B cell (primary cell): ENCODE data around the gene EPSTI1. TPM values are rescaled to one million over a fixed set of nuclear protein-coding genes. Genes with fewer than 3 reads are reported as not detected.
A peak's percentile ranks its signal among the peaks of the same experiment; 100 is the strongest.

ENCODE experiments used
- ATAC-seq: fragments of 200-7000 bp; cut with Tn5 transposase; one replicate; pipeline ENCODE4 v1.10.0; 2021; ENCODE audit warnings: low read depth, mild to moderate bottlenecking, moderate number of reproducible peaks, moderate library complexity
- CTCF ChIA-PET: fragments of 350-600 bp; sonication (Branson Sonifier 250); formaldehyde crosslinking; loops from one replicate; lab custom pipeline; 2021; ENCODE audit warnings: antibody characterized with exemption, inconsistent platforms; lab: Charles Lee
- POLR2A ChIA-PET: fragments of 350-600 bp; sonication (Branson Sonifier 250); formaldehyde crosslinking; loops from one replicate; lab custom pipeline; 2021; ENCODE audit warnings: antibody characterized with exemption; lab: Charles Lee
- DNase-seq: peaks from one replicate; pipeline ENCODE4 v3.0.0; 2013
- H2AFZ ChIP-seq: 2 replicates; pipeline ENCODE4 v1.6.1; 2012; ENCODE audit warnings: mild to moderate bottlenecking, low read depth, low read length; ENCODE audit not compliant: insufficient read depth, poor library complexity, severe bottlenecking
- H3K27ac ChIP-seq, 2 donors: 1 replicate in 1 of 2; 2 replicates in 1 of 2; pipeline ENCODE4 v1.5.1; 2012 to 2013; ENCODE audit warnings: low read length in 2 of 2, mild to moderate bottlenecking in 2 of 2, moderate library complexity in 1 of 2
- H3K27me3 ChIP-seq, 4 experiments: fragments of 200-600 bp in 1 of 4; sonication (generic) in 1 of 4; replicated peaks in 1 of 4; 1 replicate in 2 of 4; 2 replicates in 2 of 4; pipeline versions ENCODE4 v1.6.1 to v1.7.0; 2013 to 2016; ENCODE audit warnings: low read length in 3 of 4, mild to moderate bottlenecking in 2 of 4, mixed read lengths in 1 of 4, moderate library complexity in 1 of 4; ENCODE audit not compliant: insufficient read depth in 4 of 4, control insufficient read depth in 3 of 4; ENCODE audit errors: control extremely low read depth in 1 of 4
- H3K36me3 ChIP-seq, 2 experiments: replicated peaks in 1 of 2; 1 replicate in 1 of 2; 2 replicates in 1 of 2; pipeline versions ENCODE4 v1.6.1 to v1.7.1; 2013; ENCODE audit warnings: low read length in 1 of 2; ENCODE audit not compliant: insufficient read depth in 2 of 2, control insufficient read depth in 1 of 2; ENCODE audit errors: control extremely low read depth in 1 of 2, extremely low read depth in 1 of 2
- H3K4me1 ChIP-seq, 2 donors: fragments of 200-600 bp in 1 of 2; sonication (generic) in 1 of 2; 1 replicate in 1 of 2; 2 replicates in 1 of 2; pipeline versions ENCODE4 v1.5.1 to v1.6.1; 2013 to 2017; ENCODE audit warnings: low read length in 2 of 2; ENCODE audit not compliant: control insufficient read depth in 2 of 2, insufficient read depth in 2 of 2
- H3K4me2 ChIP-seq: replicated peaks from 2 replicates; pipeline ENCODE3; 2012; ENCODE audit warnings: mild to moderate bottlenecking, low read depth, low read length; ENCODE audit not compliant: poor library complexity, severe bottlenecking
- H3K4me3 ChIP-seq, 5 experiments: fragments of 200-600 bp in 1 of 5; sonication (generic) in 1 of 5; 1 replicate in 3 of 5; 2 replicates in 2 of 5; pipeline versions ENCODE4 v1.5.1 to v1.7.0; 2011 to 2016; ENCODE audit warnings: low read length in 4 of 5, mild to moderate bottlenecking in 4 of 5, low read depth in 2 of 5, control low read depth in 1 of 5, moderate library complexity in 1 of 5; ENCODE audit not compliant: insufficient read depth in 1 of 5; ENCODE audit errors: control extremely low read depth in 1 of 5, extremely low read depth in 1 of 5
- H3K79me2 ChIP-seq: fragments of 200-600 bp; sonication (generic); one replicate; pipeline ENCODE4 v1.6.0; 2016; ENCODE audit warnings: low read length; ENCODE audit not compliant: control insufficient read depth, insufficient read depth
- H3K9ac ChIP-seq: fragments of 200-600 bp; sonication (generic); 2 replicates; pipeline ENCODE4 v1.6.1; 2017; ENCODE audit warnings: mild to moderate bottlenecking, low read length, moderate library complexity
- H3K9me3 ChIP-seq, 3 donors: one replicate each; pipeline versions ENCODE4 v1.6.1 to v1.7.1; 2013; ENCODE audit warnings: low read length in 2 of 3; ENCODE audit not compliant: control insufficient read depth in 2 of 3, insufficient read depth in 1 of 3; ENCODE audit errors: control extremely low read depth in 1 of 3
- H4K20me1 ChIP-seq: 2 replicates; pipeline ENCODE4 v1.6.0; 2012; ENCODE audit warnings: mild to moderate bottlenecking, low read length; ENCODE audit not compliant: insufficient read depth, control insufficient read depth, poor library complexity, severe bottlenecking
- H3K27ac Mint-ChIP-seq: one replicate; pipeline ENCODE4 v1.8.0; 2021; ENCODE audit warnings: mixed read lengths
- H3K27me3 Mint-ChIP-seq: one replicate; pipeline ENCODE4 v1.8.0; 2021; ENCODE audit warnings: mixed read lengths
- H3K4me1 Mint-ChIP-seq: one replicate; pipeline ENCODE4 v1.8.0; 2021; ENCODE audit warnings: mixed read lengths
- H3K4me3 Mint-ChIP-seq: one replicate; pipeline ENCODE4 v1.8.0; 2021; ENCODE audit warnings: mixed read lengths
- H3K9me3 Mint-ChIP-seq: one replicate; pipeline ENCODE4 v1.8.0; 2022; ENCODE audit warnings: mixed read lengths; ENCODE audit not compliant: insufficient read depth
- EZH2 ChIP-seq: IDR thresholded peaks from 2 replicates; pipeline ENCODE4 v1.6.1; 2012; ENCODE audit warnings: borderline replicate concordance, low read depth, mild to moderate bottlenecking, moderate library complexity, low read length; ENCODE audit not compliant: insufficient read depth, poor library complexity, severe bottlenecking
- WGBS: methylation state at CpG from one replicate; pipeline ENCODE4 v1.1.5; 2013; ENCODE audit warnings: missing lambda C conversion rate; ENCODE audit not compliant: insufficient coverage; 5-methylcytosine and 5-hydroxymethylcytosine counted together
- intact Hi-C: fragments of 100-400 bp; cut with micrococcal nuclease; formaldehyde crosslinking; loops from one replicate; pipeline ENCODE4 v1.10.0; 2022
- polyA plus RNA-seq: library from polyadenylated mRNA; depleted of rRNA; stranded (reverse); fragments of >200 nt; gene quantifications from 2 replicates; pipeline ENCODE4 v1.2.3, GENCODE V29; 2012
- total RNA-seq, 2 donors: library from RNA; stranded (reverse); fragments of 120-200 nt in 1 of 2; gene quantifications; 1 replicate in 1 of 2; 2 replicates in 1 of 2; pipeline versions ENCODE4 v1.2.3 to v1.2.4, GENCODE V29; 2013 to 2022
- TF ChIP-seq, protein P1 (sequence below): fragments of 200-600 bp; IDR thresholded peaks from one replicate; pipeline ENCODE4 v1.8.0; 2022; ENCODE audit warnings: antibody characterized with exemption, mild to moderate bottlenecking

EPSTI1 gene
- total and polyA plus RNA-seq, 2 donors (not counting 1 experiment from before 2014, with no cell fraction given) = 13.4 to 41.8 TPM

DNA sequence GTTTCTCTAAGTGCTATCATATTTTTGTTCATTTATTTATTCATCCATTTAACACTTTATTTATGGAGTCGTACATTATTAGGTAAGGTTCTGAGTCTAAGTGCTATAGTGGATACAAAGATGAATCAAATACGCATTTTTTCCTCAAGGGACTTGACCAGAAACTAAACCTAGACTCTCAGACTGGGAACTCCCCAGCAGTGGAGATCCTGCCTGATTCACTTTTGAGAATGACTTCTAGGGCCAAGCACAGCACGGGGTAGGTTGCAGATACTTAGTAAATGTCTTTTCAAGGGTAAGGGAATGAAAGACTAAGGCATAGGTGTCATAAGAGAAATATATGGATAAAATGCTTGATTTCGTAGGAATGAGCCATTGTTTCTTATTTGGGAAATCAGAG, 38.5 kb upstream of the EPSTI1 start:
- H3K36me3 ChIP-seq = peaks cover 10 to 19% of the 10 kb centered on the region in 2 experiments
- peak; percentile 81 for ATAC-seq
- Mint-ChIP-seq H3K9me3 (peaks cover 2% of the 10 kb centered on the region), H3K4me3 (no peak overlapping the region), H3K27ac (peak overlapping the region; percentile 17), H3K4me1 (peaks cover 52% of the 10 kb centered on the region), H3K27me3 (no peaks in the 10 kb centered on the region)
- no peak overlapping the region for H3K4me3 ChIP-seq
- peaks cover 5 to 14% of the 10 kb centered on the region in 2 donors for H3K4me1 ChIP-seq
- no peaks in the 10 kb centered on the region for H4K20me1 ChIP-seq
- TF ChIP-seq EZH2 = no peak
- TF ChIP-seq, protein P1, sequence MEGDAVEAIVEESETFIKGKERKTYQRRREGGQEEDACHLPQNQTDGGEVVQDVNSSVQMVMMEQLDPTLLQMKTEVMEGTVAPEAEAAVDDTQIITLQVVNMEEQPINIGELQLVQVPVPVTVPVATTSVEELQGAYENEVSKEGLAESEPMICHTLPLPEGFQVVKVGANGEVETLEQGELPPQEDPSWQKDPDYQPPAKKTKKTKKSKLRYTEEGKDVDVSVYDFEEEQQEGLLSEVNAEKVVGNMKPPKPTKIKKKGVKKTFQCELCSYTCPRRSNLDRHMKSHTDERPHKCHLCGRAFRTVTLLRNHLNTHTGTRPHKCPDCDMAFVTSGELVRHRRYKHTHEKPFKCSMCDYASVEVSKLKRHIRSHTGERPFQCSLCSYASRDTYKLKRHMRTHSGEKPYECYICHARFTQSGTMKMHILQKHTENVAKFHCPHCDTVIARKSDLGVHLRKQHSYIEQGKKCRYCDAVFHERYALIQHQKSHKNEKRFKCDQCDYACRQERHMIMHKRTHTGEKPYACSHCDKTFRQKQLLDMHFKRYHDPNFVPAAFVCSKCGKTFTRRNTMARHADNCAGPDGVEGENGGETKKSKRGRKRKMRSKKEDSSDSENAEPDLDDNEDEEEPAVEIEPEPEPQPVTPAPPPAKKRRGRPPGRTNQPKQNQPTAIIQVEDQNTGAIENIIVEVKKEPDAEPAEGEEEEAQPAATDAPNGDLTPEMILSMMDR = no peak
- no peak overlapping the region for H3K27ac ChIP-seq
- ChIA-PET CTCF (interaction anchor here (2.1 kb wide), 1 partner anchor 61 kb away, joined by 6 read pairs; no protein-coding TSS in a partner anchor), POLR2A (no interaction called here)
- no peak overlapping the region for H3K4me2 ChIP-seq
- intact Hi-C loops = no loop called here
- DNase-seq = no peak
- H3K79me2 ChIP-seq = peaks cover 97% of the 10 kb centered on the region
- no peaks in the 10 kb centered on the region for H3K27me3 ChIP-seq
- peaks cover 0 to 7% (median 0%) of the 10 kb centered on the region in 3 donors for H3K9me3 ChIP-seq
- WGBS = 63% methylated on average over 3 of the region's 4 CpGs
- no peak overlapping the region for H2AFZ ChIP-seq
- H3K9ac ChIP-seq = no peak overlapping the region

- Histone ChIP-seq H3K9me3 (no peaks in the 10 kb centered on the region), H3K9ac (no peak overlapping the region), H3K79me2 (peaks cover 82% of the 10 kb centered on the region), H3K27me3 (no peaks in the 10 kb centered on the region), H4K20me1 (no peaks in the 10 kb centered on the region), H3K27ac (no peak overlapping the region), H3K4me2 (peak overlapping the region; percentile 29), H3K36me3 (peaks cover 6 to 8% of the 10 kb centered on the region in 2 experiments), H2AFZ (no peak overlapping the region), H3K4me1 (peaks cover 25 to 32% of the 10 kb centered on the region in 2 donors), H3K4me3 (no peak overlapping the region)
- no peak for ATAC-seq
- Mint-ChIP-seq H3K27me3 (no peaks in the 10 kb centered on the region), H3K27ac (no peak overlapping the region), H3K4me1 (peaks cover 62% of the 10 kb centered on the region), H3K9me3 (no peaks in the 10 kb centered on the region), H3K4me3 (peak overlapping the region; percentile 12)
- TF ChIP-seq, protein P1 = no peak
- TF ChIP-seq EZH2 = no peak
- no CpG with 5 or more reads among the region's 2 CpGs for WGBS
- DNase-seq = no peak
- ChIA-PET POLR2A (no interaction called here), CTCF (interaction anchor here (0.7 to 2.3 kb wide), 7 partner anchors 12 to 62 kb away, joined by 3 to 7 read pairs (median 4); partner anchors contain the start of gene EPSTI1)
- intact Hi-C loops = loop anchor here (10.0 kb wide), 1 partner anchor 59 kb away; no protein-coding TSS in a partner anchor
These were observed 34.2 kb upstream of the EPSTI1 start for GRCh38 chr13:43026262-43026661.
